HG03045 (cell line): ENCODE measurements around the gene RASA3.

Source experiments
- ATAC-seq: cut with Tn5 transposase; IDR thresholded peaks from one replicate; pipeline ENCODE4 v1.9.1; 2021; ENCODE audit warnings: mild to moderate bottlenecking, moderate library complexity; ENCODE audit not compliant: unreplicated experiment

The RASA3 gene

GRCh38 chr13:114041493-114041892, 90.9 kb downstream of the RASA3 start:
- no peak for ATAC-seq

GRCh38 chr13:114039471-114040141, 92.8 kb downstream of the RASA3 start:
- ATAC-seq = no peak

DNA sequence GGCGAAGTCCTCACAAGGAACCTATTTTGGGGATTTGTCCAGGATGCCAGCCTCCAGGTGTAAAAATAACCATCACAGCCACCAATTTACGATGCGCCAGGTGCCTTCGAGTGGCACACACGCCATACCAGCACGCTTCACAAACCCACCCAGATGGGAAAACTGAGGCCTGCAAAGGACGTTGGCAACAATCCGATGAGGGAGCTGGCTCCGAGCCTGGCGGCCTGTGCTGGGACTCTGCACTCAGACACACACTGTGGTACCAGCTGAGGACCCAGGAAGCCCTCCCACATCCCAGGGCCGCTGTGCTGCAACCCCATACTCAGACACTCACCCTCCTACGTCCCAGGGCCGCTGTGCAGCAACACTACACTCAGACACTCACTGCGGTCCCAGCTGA, 93.5 kb downstream of the RASA3 start:
- no peak for ATAC-seq

DNA sequence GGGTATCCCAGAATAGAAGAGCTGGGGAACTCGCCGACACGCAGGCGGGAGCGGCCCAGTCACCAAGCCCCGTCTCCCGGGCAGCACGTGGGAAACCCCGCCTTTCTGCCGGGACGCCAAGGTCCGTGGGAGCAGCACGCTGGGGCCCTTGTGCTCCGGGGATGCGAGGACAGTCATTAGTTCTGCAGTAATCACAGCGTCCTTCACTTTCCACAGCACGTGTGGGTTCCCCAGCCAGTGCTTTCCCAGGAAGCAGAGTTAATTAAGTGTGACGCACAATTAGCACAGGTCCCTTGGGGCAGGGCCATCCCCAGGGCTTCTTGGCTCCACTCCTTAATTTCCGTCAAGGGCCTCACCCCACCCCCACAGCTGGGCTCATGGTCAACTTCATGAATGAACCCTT, 94.2 kb downstream of the RASA3 start:
- ATAC-seq = no peak

GRCh38 chr13:114037674-114038073, 94.7 kb downstream of the RASA3 start:
- no peak for ATAC-seq

DNA sequence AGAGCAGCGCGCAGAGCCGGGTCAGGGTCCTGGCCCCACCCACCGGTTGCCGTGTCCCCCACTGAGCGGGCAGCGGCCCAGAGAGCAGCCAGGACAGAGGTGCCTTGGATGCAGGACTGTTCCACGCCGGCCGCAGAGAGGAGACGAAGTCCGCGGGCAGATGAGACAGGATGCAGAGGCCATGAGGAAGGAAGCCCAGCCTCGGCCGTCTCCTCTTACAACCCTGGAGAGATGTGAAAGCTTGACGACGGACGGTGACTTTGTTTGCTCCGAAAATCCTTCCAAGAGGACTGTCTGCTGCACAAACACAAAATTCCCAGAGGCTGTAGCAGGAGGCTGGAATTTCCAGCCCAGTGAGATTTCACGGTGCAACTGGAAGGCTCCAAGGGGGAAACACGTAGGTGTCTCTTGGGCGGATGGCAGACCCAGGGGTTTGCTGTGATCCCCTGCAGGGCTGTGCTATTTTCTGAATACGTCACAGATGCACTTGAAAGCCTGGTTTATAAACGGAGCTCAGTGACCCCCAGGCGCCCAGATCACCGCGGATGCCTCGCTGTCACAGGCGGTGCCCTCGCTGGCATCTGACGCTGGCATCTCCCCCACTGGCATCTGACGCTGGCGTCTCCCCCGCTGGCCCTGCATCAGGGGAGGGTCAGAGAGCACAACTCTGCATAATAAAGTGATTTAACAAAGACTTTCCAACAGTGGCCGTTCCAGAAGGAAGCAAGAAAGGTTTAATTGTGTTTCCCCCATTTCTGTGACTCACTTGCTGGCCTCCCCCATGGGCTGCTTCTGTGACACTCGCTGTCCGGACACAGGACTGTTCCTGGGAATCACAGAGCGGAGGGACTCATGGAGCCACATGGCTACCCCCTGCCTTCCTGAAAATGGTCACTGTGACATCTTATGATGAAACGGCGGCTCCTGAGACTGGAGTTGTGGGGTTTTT, 96.6 kb downstream of the RASA3 start:
- no peak for ATAC-seq

DNA sequence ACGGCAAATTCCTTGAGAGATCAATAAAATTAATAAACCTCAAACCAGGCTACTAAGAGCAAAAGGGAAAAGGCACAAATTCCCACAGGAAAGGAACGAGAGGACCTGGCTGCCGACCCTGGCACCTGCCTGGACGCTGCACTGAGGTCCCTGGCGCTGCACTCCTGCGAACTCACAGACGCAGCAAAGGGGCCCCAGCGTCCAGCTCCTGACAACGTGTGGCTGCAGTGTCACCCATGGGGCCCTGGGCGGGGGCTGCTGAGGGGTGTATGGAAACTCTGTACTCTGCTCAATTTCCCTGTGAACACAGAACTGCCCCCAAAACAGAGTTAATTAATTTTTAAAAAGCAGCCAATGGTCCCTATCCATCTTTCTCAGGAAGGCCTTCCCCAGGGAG, 97.2 kb downstream of the RASA3 start:
- ATAC-seq = no peak

DNA sequence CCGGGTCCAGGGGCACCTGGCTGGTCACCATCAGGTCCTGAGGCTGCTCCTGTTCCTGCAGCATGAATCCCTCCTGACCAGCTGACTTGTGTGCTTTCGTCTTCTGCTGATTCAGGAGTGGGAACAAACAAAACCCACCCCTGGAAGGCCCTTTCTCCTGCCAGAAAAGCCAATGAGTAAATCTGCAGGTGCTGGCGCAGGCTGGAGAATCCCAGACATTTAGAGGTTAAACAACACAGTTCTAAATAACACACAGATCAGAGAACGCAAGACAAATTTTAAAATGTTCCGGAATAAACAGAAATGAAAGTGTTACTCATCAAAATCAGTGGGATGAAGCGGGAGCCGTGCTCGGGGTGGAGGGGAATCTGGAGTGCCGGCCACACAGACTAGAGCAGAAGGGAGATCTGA, 97.9 kb downstream of the RASA3 start:
- ATAC-seq = no peak

- no peak for ATAC-seq
Measured at GRCh38 chr13:114033541-114034315, 98.7 kb downstream of the RASA3 start.

DNA sequence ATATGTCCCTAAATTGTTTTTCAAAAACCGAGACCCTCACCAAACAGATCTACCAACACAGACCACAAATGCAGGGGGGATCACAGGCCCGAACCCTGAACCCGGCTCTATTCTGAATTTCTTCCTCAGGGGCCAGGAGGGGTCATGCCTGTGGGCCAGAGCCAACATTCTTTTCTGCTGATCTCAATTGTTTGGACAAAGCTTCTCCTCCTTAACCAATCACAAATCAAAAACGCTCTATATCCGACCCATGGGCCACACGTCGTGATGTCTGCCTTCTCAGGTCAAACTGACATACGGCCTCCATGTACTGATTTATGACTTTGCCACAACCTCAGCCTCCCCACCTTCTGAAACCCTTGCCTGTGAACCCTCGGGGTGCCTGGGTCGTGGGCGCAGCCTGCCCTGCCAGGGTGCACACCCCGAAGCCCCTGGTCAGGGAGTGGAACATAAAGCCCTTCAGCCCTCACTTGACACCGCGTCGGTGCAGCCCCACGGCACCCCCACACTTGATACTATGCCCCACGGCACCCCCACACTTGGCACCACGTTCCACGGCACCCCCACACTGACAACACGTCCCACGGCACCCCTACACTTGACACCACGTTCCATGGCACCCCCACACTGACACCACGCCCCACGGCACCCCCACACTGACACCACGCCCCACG, 100.2 kb downstream of the RASA3 start:
- no peak for ATAC-seq

DNA sequence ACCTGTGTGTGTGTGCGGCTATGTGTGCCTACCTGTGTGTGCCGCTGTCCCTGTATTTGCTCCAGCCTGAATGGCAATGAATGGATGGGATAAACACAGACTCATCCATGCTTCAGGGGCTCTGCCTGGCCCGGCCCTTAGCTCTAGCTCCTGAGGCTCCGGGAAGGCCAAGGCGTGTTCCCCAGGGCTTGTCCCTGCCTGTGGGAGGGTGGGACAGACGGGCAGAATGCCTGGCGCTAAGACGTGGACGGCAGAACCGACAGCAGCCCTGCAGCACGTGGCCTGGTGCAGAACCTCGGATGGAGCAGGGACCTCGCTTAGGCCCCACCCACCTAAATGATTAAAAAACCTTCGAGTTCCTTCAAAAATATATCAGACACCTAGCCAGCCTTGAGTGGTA, 100.8 kb downstream of the RASA3 start:
- no peak for ATAC-seq

- ATAC-seq = no peak
Measured at GRCh38 chr13:114030666-114031610, 101.5 kb downstream of the RASA3 start.

- no peak for ATAC-seq
Measured at GRCh38 chr13:114029866-114030625, 102.4 kb downstream of the RASA3 start.

DNA sequence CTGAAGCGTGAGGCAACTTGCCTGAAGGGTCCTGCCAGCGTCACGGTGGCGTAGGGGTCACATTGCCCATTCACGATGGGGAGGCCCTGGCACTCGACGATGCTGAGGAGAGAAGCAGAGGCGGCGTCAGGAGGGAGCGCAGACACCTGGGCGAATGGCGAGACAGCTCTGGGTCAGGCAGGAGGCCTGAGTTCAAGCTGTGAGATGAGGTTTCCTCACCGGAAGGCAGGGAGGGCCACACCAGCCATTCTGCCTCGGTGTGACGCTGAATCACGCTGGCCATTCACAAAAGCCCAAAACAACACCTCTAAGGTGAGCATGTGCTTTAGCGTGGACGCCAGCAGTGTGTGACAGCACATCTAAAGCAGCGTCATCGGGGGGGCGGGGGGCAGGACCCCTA, 104.6 kb downstream of the RASA3 start:
- no peak for ATAC-seq

GRCh38 chr13:114027046-114027715, 105.2 kb downstream of the RASA3 start:
- no peak for ATAC-seq

- no peak for ATAC-seq
Measured at GRCh38 chr13:114026481-114026880, 105.9 kb downstream of the RASA3 start.

DNA sequence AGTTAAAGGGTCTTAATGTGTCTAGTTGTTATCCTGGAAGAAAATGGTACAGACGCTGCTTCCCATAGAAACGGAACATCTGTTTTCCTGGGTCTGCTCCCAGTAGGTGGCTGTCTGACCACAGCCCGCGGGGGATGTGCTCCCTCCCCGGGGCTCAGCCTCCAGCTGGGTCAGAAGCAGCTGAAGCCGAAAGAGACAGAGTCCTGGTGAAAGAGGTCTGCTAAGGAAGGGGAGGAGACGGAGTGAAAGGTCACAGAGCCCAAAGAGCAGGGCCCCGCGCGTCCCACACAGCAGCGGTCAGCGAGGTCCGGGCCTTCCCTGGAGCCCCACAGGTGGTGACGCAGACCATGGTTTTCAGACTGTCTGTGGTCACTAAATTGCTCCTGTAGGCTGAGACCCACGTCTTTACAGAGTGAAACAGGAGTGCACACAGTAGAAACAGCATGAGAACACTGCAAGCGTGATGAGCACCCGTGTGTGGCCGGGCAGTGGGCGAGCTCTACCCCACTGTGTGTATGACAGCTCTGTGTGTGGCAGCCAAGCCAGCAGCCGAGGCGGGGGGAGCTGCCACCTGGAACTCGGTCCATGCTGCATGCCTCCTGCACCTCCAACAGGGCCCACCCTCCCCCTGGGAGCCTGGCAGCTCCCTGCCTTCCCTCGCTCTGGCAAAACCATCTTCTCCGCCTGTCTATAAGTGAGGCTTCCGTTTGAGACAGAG, 106.5 kb downstream of the RASA3 start:
- no peak for ATAC-seq

DNA sequence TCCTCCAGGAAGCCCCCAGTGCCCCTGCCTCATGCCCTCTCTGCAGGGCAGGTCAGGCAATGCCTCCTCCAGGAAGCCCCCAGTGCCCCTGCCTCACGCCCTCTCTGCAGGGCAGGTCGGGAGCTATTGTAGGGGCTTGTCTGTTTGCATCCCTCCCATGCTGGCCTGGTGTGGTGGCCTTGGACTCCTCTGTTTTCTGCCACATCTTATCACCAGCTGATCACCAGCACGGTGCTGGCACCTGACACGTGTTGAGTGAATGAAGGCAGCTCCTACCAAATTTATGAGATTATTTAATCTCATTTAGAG, 107.1 kb downstream of the RASA3 start:
- ATAC-seq = no peak
